ENCODE results near the gene PER1.

DNA sequence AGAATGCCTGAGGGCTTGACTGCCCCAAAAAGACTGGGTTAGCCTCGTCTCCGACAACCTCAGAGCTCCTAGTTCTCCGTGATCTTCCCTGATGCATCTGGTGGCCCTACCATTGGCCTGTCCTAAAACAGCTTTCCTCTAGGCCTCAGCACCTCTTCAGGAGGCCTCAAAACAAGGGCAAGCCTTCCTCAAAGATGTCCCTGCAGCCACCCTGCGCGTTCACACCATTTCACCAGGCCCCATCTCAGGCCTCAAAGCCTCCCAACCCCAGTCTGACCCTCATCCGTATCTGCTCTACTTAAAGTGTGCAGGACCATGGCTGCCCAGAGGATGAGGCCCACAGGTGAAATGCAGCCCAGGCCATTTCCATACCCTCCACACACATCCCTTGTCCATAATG lies 41.3 kb downstream of the PER1 start:
- TF ChIP-seq CTCF (IDR thresholded peaks at IDR 0.05): no peak
- TF ChIP-seq POLR2AphosphoS5 (IDR thresholded peaks at IDR 0.05): no peak
- no peak for TF ChIP-seq POLR2A (IDR thresholded peaks at IDR 0.05)
